HG03469 (cell line): Measurements from ENCODE around the gene WDR19.
"Not testable (repeated sequence)": the region's sequence is repeated elsewhere in the genome, so short reads cannot be mapped to it uniquely, and the experiment has no call there.

Experiments
- ATAC-seq: cut with Tn5 transposase; IDR thresholded peaks from one replicate; pipeline ENCODE4 v1.9.1; 2021; ENCODE audit warnings: mild to moderate bottlenecking, moderate library complexity, moderate number of reproducible peaks; ENCODE audit not compliant: unreplicated experiment

The WDR19 gene

GRCh38 chr4:39232100-39232499 lies 49.8 kb downstream of the WDR19 start:
- no peak for ATAC-seq

- no peak for ATAC-seq
Observed at GRCh38 chr4:39233114-39233513, 50.8 kb downstream of the WDR19 start.

- no peak for ATAC-seq
Observed at GRCh38 chr4:39233783-39234182, 51.5 kb downstream of the WDR19 start.

GRCh38 chr4:39235021-39235420 lies 52.7 kb downstream of the WDR19 start:
- ATAC-seq, result no peak

- ATAC-seq, result no peak
Observed at GRCh38 chr4:39235696-39236095, 53.4 kb downstream of the WDR19 start.

- no peak for ATAC-seq
Observed at GRCh38 chr4:39237179-39237578, 54.9 kb downstream of the WDR19 start.

- ATAC-seq, result no peak
Observed at GRCh38 chr4:39243462-39243861, 61.1 kb downstream of the WDR19 start.

GRCh38 chr4:39255266-39255665 lies 72.9 kb downstream of the WDR19 start:
- no peak for ATAC-seq

GRCh38 chr4:39255871-39256270 lies 73.5 kb downstream of the WDR19 start:
- ATAC-seq, result no peak

- ATAC-seq, result no peak
Observed at GRCh38 chr4:39256436-39256835, 74.1 kb downstream of the WDR19 start.

- ATAC-seq, result no peak
Observed at GRCh38 chr4:39259571-39260330, 77.4 kb downstream of the WDR19 start.

- ATAC-seq, result no peak
Observed at GRCh38 chr4:39263895-39264294, 81.6 kb downstream of the WDR19 start.

- ATAC-seq, result no peak
Observed at GRCh38 chr4:39274503-39274902, 92.2 kb downstream of the WDR19 start.

- not testable (repeated sequence) for ATAC-seq
Observed at GRCh38 chr4:39277661-39278060, 95.3 kb downstream of the WDR19 start.

- ATAC-seq, result no peak
Observed at GRCh38 chr4:39278476-39278875, 96.1 kb downstream of the WDR19 start.

- ATAC-seq, result no peak
Observed at GRCh38 chr4:39279416-39279815, 97.1 kb downstream of the WDR19 start.

- no peak for ATAC-seq
Observed at GRCh38 chr4:39280770-39281169, 98.4 kb downstream of the WDR19 start.

- ATAC-seq, result no peak
Observed at GRCh38 chr4:39285111-39285795, 102.9 kb downstream of the WDR19 start.

GRCh38 chr4:39285853-39286252 lies 103.5 kb downstream of the WDR19 start:
- ATAC-seq, result no peak

- ATAC-seq, result no peak
Observed at GRCh38 chr4:39286263-39286662, 103.9 kb downstream of the WDR19 start.

- ATAC-seq, result no peak
Observed at GRCh38 chr4:39287223-39287622, 104.9 kb downstream of the WDR19 start.

- ATAC-seq, result no peak
Observed at GRCh38 chr4:39291686-39292085, 109.4 kb downstream of the WDR19 start.
